Measurements from ENCODE around the gene GRID2.

GRCh38 chr4:93776386-93777080, 1472.8 kb downstream of the GRID2 start:
- TF ChIP-seq, protein P1, sequence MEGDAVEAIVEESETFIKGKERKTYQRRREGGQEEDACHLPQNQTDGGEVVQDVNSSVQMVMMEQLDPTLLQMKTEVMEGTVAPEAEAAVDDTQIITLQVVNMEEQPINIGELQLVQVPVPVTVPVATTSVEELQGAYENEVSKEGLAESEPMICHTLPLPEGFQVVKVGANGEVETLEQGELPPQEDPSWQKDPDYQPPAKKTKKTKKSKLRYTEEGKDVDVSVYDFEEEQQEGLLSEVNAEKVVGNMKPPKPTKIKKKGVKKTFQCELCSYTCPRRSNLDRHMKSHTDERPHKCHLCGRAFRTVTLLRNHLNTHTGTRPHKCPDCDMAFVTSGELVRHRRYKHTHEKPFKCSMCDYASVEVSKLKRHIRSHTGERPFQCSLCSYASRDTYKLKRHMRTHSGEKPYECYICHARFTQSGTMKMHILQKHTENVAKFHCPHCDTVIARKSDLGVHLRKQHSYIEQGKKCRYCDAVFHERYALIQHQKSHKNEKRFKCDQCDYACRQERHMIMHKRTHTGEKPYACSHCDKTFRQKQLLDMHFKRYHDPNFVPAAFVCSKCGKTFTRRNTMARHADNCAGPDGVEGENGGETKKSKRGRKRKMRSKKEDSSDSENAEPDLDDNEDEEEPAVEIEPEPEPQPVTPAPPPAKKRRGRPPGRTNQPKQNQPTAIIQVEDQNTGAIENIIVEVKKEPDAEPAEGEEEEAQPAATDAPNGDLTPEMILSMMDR (IDR thresholded peaks at IDR 0.05), result no peak
- TF ChIP-seq ZFX (IDR thresholded peaks at IDR 0.05; ENCODE audit: borderline replicate concordance), result no peak
